GM21360 (cell line): ENCODE results near the gene GNG3.

ENCODE experiments used
- ATAC-seq: cut with Tn5 transposase; IDR thresholded peaks from one replicate; pipeline ENCODE4 v1.9.1; 2021; ENCODE audit warnings: mild to moderate bottlenecking, moderate library complexity; ENCODE audit not compliant: unreplicated experiment

The GNG3 gene

GRCh38 chr11:62755086-62755615 lies 47.7 kb downstream of the GNG3 start:
- no peak for ATAC-seq

GRCh38 chr11:62757846-62758788 lies 50.6 kb downstream of the GNG3 start:
- no peak for ATAC-seq
